NT2/D1 (cell line): ENCODE measurements around the gene CHCHD1.

Experiments
- DNase-seq: peaks from one replicate; pipeline ENCODE4 v3.0.0-alpha.2; 2011; ENCODE audit warnings: low read depth, low spot score
- H3K27me3 ChIP-seq: 2 replicates; pipeline ENCODE4 v1.6.0; 2011; ENCODE audit warnings: mild to moderate bottlenecking; ENCODE audit not compliant: insufficient read length, insufficient read depth
- H3K36me3 ChIP-seq: 2 replicates; pipeline ENCODE4 v1.6.1; 2011; ENCODE audit warnings: mild to moderate bottlenecking, low read length, mixed read lengths; ENCODE audit not compliant: insufficient read depth, insufficient read length
- H3K4me1 ChIP-seq: 2 replicates; pipeline ENCODE4 v1.5.1; 2011; ENCODE audit not compliant: insufficient read depth, insufficient read length
- H3K4me3 ChIP-seq: 2 replicates; pipeline ENCODE4 v1.5.1; 2011; ENCODE audit warnings: low read depth; ENCODE audit not compliant: insufficient read length
- H3K9ac ChIP-seq: 2 replicates; pipeline ENCODE4 v1.6.0; 2011; ENCODE audit warnings: low read depth; ENCODE audit not compliant: insufficient read length
- H3K9me3 ChIP-seq: 2 replicates; pipeline ENCODE4 v1.5.1; 2011; ENCODE audit warnings: mild to moderate bottlenecking, low read length; ENCODE audit not compliant: insufficient read depth
- SUZ12 ChIP-seq: IDR thresholded peaks from 2 replicates; pipeline ENCODE4 v1.6.1; 2011; ENCODE audit not compliant: insufficient read length, insufficient read depth; ENCODE audit errors: extremely low read depth
- YY1 ChIP-seq: IDR thresholded peaks from 2 replicates; pipeline ENCODE4 v1.6.1; 2011; ENCODE audit not compliant: insufficient read length, insufficient read depth
- ZNF274 ChIP-seq: IDR thresholded peaks from 2 replicates; pipeline ENCODE4 v1.6.1; 2011; ENCODE audit warnings: mild to moderate bottlenecking, low read depth, low read length

Gene CHCHD1

GRCh38 chr10:73810358-73810734 lies 28.5 kb downstream of the CHCHD1 start:
- H3K9me3 ChIP-seq, result no peaks in the 10 kb centered on the region
- DNase-seq, result no peak
- TF ChIP-seq ZNF274 (no peak), SUZ12 (no peak), YY1 (no peak)
- H3K4me3 ChIP-seq, result peak overlapping the region; percentile 71
- peaks cover 59% of the 10 kb centered on the region for H3K36me3 ChIP-seq
- H3K27me3 ChIP-seq, result peaks cover 5% of the 10 kb centered on the region
- peaks cover 2% of the 10 kb centered on the region for H3K4me1 ChIP-seq
- H3K9ac ChIP-seq, result peak overlapping the region; percentile 77

GRCh38 chr10:73810735-73811465 lies 29.1 kb downstream of the CHCHD1 start:
- TF ChIP-seq SUZ12 (no peak), YY1 (no peak), ZNF274 (no peak)
- Histone ChIP-seq H3K9ac (peak overlapping the region; percentile 77), H3K27me3 (peaks cover 5% of the 10 kb centered on the region), H3K36me3 (peaks cover 59% of the 10 kb centered on the region), H3K9me3 (no peaks in the 10 kb centered on the region), H3K4me1 (peaks cover 2% of the 10 kb centered on the region), H3K4me3 (peak overlapping the region; percentile 71)
- DNase-seq, result no peak

DNA sequence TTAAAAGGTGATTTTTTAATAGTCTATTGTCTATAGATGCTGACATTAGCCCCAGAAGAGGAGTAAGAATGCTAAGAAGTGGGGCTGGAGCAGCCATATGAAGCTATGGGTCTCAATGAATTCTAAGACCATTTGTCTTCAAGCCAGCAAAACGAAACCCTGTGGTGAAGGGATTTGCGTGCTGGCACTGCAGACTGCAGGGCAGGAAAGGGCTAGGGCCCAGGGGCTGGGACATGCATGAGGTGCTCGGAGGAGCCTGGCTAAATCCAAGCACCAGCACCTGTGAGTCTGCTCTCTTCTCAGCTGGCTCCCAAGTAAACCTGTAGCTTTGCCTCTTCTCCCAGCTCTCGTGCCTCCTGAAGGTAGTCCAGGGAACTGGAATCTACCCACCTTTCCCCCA lies 30.8 kb downstream of the CHCHD1 start:
- Histone ChIP-seq H3K4me3 (no peak overlapping the region), H3K27me3 (peaks cover 5% of the 10 kb centered on the region), H3K4me1 (peaks cover 2% of the 10 kb centered on the region), H3K9me3 (no peaks in the 10 kb centered on the region), H3K36me3 (peaks cover 56% of the 10 kb centered on the region), H3K9ac (no peak overlapping the region)
- TF ChIP-seq YY1 (no peak), SUZ12 (no peak), ZNF274 (no peak)
- DNase-seq, result no peak

DNA sequence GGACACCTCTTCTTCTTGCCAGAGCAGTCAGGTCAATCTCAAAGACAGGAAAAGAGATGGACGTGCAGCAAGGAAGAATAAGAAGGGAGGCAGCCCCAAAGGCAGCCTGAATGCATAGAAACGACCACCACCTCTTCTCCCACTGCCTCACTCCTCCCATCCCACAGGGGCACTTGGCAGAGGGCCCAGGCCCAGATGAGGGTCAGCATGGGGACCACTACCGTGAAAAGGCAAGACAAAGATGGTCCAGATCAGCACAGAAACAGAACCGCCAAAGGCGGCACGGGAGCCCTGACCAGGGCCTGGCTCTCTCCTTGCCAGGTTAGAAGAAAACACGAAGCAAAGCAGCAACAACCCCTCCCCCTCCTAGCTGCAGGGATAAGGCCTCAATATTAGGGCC lies 31.5 kb downstream of the CHCHD1 start:
- H3K9ac ChIP-seq, result no peak overlapping the region
- H3K27me3 ChIP-seq, result peaks cover 5% of the 10 kb centered on the region
- H3K4me1 ChIP-seq, result peaks cover 4% of the 10 kb centered on the region
- no peak for TF ChIP-seq SUZ12
- TF ChIP-seq YY1, result no peak
- TF ChIP-seq ZNF274, result no peak
- no peak for DNase-seq
- no peaks in the 10 kb centered on the region for H3K9me3 ChIP-seq
- no peak overlapping the region for H3K4me3 ChIP-seq
- H3K36me3 ChIP-seq, result peaks cover 56% of the 10 kb centered on the region

- no peak for TF ChIP-seq YY1
- no peak for TF ChIP-seq ZNF274
- no peak for TF ChIP-seq SUZ12
- H3K9me3 ChIP-seq, result no peaks in the 10 kb centered on the region
- peaks cover 4% of the 10 kb centered on the region for H3K4me1 ChIP-seq
- H3K9ac ChIP-seq, result no peak overlapping the region
- H3K4me3 ChIP-seq, result no peak overlapping the region
- H3K36me3 ChIP-seq, result peaks cover 52% of the 10 kb centered on the region
- peaks cover 5% of the 10 kb centered on the region for H3K27me3 ChIP-seq
- DNase-seq, result no peak
Observed at GRCh38 chr10:73814276-73814895, 32.5 kb downstream of the CHCHD1 start.

DNA sequence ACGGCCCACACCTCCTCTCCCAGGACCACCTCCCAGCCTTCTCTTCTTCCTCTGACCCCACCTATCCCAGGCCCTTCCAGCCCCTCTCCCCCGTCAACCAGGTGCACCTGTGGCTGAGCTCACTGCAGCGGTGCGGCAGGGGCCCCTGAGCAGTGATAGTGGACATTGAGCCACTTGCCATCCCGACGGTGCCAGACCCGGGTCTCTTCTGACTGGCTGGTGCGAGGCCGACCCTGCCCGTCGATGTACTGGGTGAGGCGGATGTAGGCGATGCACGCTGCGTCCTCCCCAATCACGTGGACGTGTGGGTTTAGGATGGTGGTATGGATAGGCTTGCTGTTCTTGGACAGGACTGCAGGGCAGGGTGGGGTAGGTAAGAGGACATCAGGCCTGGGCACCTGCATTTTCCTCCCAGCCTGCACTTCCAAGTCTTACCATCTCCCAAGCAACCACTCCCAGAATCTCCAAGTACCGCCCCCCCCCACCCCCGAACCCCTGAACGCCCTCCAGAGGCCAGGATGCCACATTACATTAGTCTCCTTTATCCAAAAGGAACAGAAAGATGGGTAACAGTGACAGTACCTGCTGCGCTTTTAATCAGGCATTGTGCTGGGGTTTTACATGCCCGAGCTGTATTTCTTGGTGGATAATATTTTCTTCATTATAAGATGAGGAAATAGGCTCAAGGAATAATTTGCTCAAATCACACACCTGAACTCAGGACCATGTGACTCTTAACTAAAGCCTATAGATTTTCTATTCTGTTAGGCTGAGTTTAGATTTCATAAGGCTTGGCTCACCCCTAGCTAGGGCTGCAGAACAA lies 33.3 kb downstream of the CHCHD1 start:
- no peak for TF ChIP-seq YY1
- TF ChIP-seq SUZ12, result no peak
- TF ChIP-seq ZNF274, result no peak
- peaks cover 49% of the 10 kb centered on the region for H3K36me3 ChIP-seq
- H3K9me3 ChIP-seq, result no peaks in the 10 kb centered on the region
- H3K9ac ChIP-seq, result no peak overlapping the region
- H3K4me1 ChIP-seq, result peaks cover 7% of the 10 kb centered on the region
- H3K27me3 ChIP-seq, result peaks cover 5% of the 10 kb centered on the region
- H3K4me3 ChIP-seq, result no peak overlapping the region
- DNase-seq, result no peak

GRCh38 chr10:73815719-73816030 lies 33.8 kb downstream of the CHCHD1 start:
- Histone ChIP-seq H3K9ac (no peak overlapping the region), H3K36me3 (peaks cover 49% of the 10 kb centered on the region), H3K4me3 (no peak overlapping the region), H3K9me3 (no peaks in the 10 kb centered on the region), H3K27me3 (peaks cover 1% of the 10 kb centered on the region), H3K4me1 (peaks cover 7% of the 10 kb centered on the region)
- no peak for DNase-seq
- TF ChIP-seq SUZ12 (no peak), YY1 (no peak), ZNF274 (no peak)
